ENCODE measurements around the gene AATF. TPM values are rescaled to one million over a fixed set of nuclear protein-coding genes. Genes with fewer than 3 reads are reported as not detected.

The AATF gene
- total and polyA plus RNA-seq, 2 donors (not counting 1 experiment from before 2014, with no cell fraction given): 23.9 to 54.8 TPM

- peaks cover 5% of the 10 kb centered on the region for H3K9me3 Mint-ChIP-seq (ENCODE audit: insufficient read depth)
- Histone ChIP-seq H3K4me2 (replicated peaks; ENCODE audit: low read depth, low read length, poor library complexity, severe bottlenecking) (no peak overlapping the region), H3K4me3 (ENCODE audit: control extremely low read depth in 1 of 5, extremely low read depth in 1 of 5, insufficient read depth in 1 of 5, low read depth in 2 of 5, low read length in 4 of 5) (no peak overlapping the region), H4K20me1 (ENCODE audit: control insufficient read depth, insufficient read depth, low read length, poor library complexity, severe bottlenecking) (no peaks in the 10 kb centered on the region), H3K9ac (ENCODE audit: low read length) (no peak overlapping the region), H3K9me3 (ENCODE audit: control extremely low read depth in 1 of 3, control insufficient read depth in 2 of 3, insufficient read depth in 1 of 3, low read length in 2 of 3) (no peaks in the 10 kb centered on the region), H3K27ac (ENCODE audit: low read length in 2 of 2) (no peak overlapping the region), H3K36me3 (replicated peaks in 1 of 2; ENCODE audit: control extremely low read depth in 1 of 2, control insufficient read depth in 1 of 2, extremely low read depth in 1 of 2, insufficient read depth in 2 of 2, low read length in 1 of 2) (peaks cover 0 to 15% of the 10 kb centered on the region in 2 experiments), H3K79me2 (ENCODE audit: control insufficient read depth, insufficient read depth, low read length) (no peaks in the 10 kb centered on the region), H2AFZ (ENCODE audit: insufficient read depth, low read depth, low read length, poor library complexity, severe bottlenecking) (no peak overlapping the region), H3K4me1 (ENCODE audit: control insufficient read depth in 2 of 2, insufficient read depth in 2 of 2, low read length in 2 of 2) (no peaks in the 10 kb centered on the region), H3K27me3 (replicated peaks in 1 of 4; ENCODE audit: control extremely low read depth in 1 of 4, control insufficient read depth in 3 of 4, insufficient read depth in 4 of 4, low read length in 3 of 4) (no peaks in the 10 kb centered on the region)
- POLR2A ChIA-PET: no interaction called here
- H3K27me3 Mint-ChIP-seq: no peaks in the 10 kb centered on the region
- DNase-seq (no peak), ATAC-seq (ENCODE audit: low read depth) (no peak)
- TF ChIP-seq EZH2 (IDR thresholded peaks at IDR 0.05; ENCODE audit: borderline replicate concordance, insufficient read depth, low read depth, low read length, poor library complexity, severe bottlenecking) (no peak), CTCF (IDR thresholded peaks at IDR 0.05) (no peak)
- CTCF ChIA-PET: no interaction called here
- 77% methylated on average over 3 of the region's 5 CpGs for WGBS (ENCODE audit: insufficient coverage)
- no peak overlapping the region for H3K27ac Mint-ChIP-seq
- no peak overlapping the region for H3K4me3 Mint-ChIP-seq
- intact Hi-C loops (cut with micrococcal nuclease): no loop called here
- no peaks in the 10 kb centered on the region for H3K4me1 Mint-ChIP-seq
Observed at GRCh38 chr17:37084372-37084771, 135.6 kb downstream of the AATF start.

- H3K27ac Mint-ChIP-seq: no peak overlapping the region
- TF ChIP-seq CTCF (IDR thresholded peaks at IDR 0.05): no peak
- TF ChIP-seq EZH2 (IDR thresholded peaks at IDR 0.05; ENCODE audit: borderline replicate concordance, insufficient read depth, low read depth, low read length, poor library complexity, severe bottlenecking): no peak
- Histone ChIP-seq H3K4me1 (ENCODE audit: control insufficient read depth in 2 of 2, insufficient read depth in 2 of 2, low read length in 2 of 2) (peaks cover 5 to 10% of the 10 kb centered on the region in 2 donors), H3K27ac (ENCODE audit: low read length in 2 of 2) (no peak overlapping the region), H3K27me3 (replicated peaks in 1 of 4; ENCODE audit: control extremely low read depth in 1 of 4, control insufficient read depth in 3 of 4, insufficient read depth in 4 of 4, low read length in 3 of 4) (no peaks in the 10 kb centered on the region), H3K4me2 (replicated peaks; ENCODE audit: low read depth, low read length, poor library complexity, severe bottlenecking) (no peak overlapping the region), H3K4me3 (ENCODE audit: control extremely low read depth in 1 of 5, extremely low read depth in 1 of 5, insufficient read depth in 1 of 5, low read depth in 2 of 5, low read length in 4 of 5) (no peak overlapping the region), H3K36me3 (replicated peaks in 1 of 2; ENCODE audit: control extremely low read depth in 1 of 2, control insufficient read depth in 1 of 2, extremely low read depth in 1 of 2, insufficient read depth in 2 of 2, low read length in 1 of 2) (peaks cover 0 to 15% of the 10 kb centered on the region in 2 experiments), H3K79me2 (ENCODE audit: control insufficient read depth, insufficient read depth, low read length) (no peaks in the 10 kb centered on the region), H3K9me3 (ENCODE audit: control extremely low read depth in 1 of 3, control insufficient read depth in 2 of 3, insufficient read depth in 1 of 3, low read length in 2 of 3) (no peaks in the 10 kb centered on the region), H2AFZ (ENCODE audit: insufficient read depth, low read depth, low read length, poor library complexity, severe bottlenecking) (no peak overlapping the region), H3K9ac (ENCODE audit: low read length) (no peak overlapping the region), H4K20me1 (ENCODE audit: control insufficient read depth, insufficient read depth, low read length, poor library complexity, severe bottlenecking) (no peaks in the 10 kb centered on the region)
- peaks cover 11% of the 10 kb centered on the region for H3K4me1 Mint-ChIP-seq
- 96% methylated on average over 3 of the region's 3 CpGs for WGBS (ENCODE audit: insufficient coverage)
- no peak overlapping the region for H3K4me3 Mint-ChIP-seq
- ChIA-PET CTCF (no interaction called here), POLR2A (no interaction called here)
- ATAC-seq (ENCODE audit: low read depth): no peak
- no peaks in the 10 kb centered on the region for H3K9me3 Mint-ChIP-seq (ENCODE audit: insufficient read depth)
- no peak for DNase-seq
- no peaks in the 10 kb centered on the region for H3K27me3 Mint-ChIP-seq
- intact Hi-C loops (cut with micrococcal nuclease): no loop called here
Observed at GRCh38 chr17:37086334-37086733, 137.6 kb downstream of the AATF start.

Measured in B cell (primary cell).